ENCODE results near the gene CTNNA3.
A peak's percentile ranks its signal among the peaks of the same experiment; 100 is the strongest.

The CTNNA3 gene

GRCh38 chr10:66246177-66246576, 1449.8 kb downstream of the CTNNA3 start:
- DNase-seq, result no peak

GRCh38 chr10:66244953-66245352, 1451.0 kb downstream of the CTNNA3 start:
- DNase-seq, result no peak

- no peak for DNase-seq
Measured at GRCh38 chr10:66242885-66243284, 1453.1 kb downstream of the CTNNA3 start.

- DNase-seq, result no peak
Measured at GRCh38 chr10:66239062-66239461, 1456.9 kb downstream of the CTNNA3 start.

- no peak for DNase-seq
Measured at GRCh38 chr10:66238343-66238742, 1457.7 kb downstream of the CTNNA3 start.

- no peak for DNase-seq
Measured at GRCh38 chr10:66234872-66235271, 1461.1 kb downstream of the CTNNA3 start.

GRCh38 chr10:66228887-66229286, 1467.1 kb downstream of the CTNNA3 start:
- DNase-seq, result no peak

GRCh38 chr10:66223656-66224055, 1472.3 kb downstream of the CTNNA3 start:
- DNase-seq, result no peak

GRCh38 chr10:66222462-66223046, 1473.4 kb downstream of the CTNNA3 start:
- DNase-seq, result no peak

GRCh38 chr10:66218981-66219587, 1476.9 kb downstream of the CTNNA3 start:
- no peak for DNase-seq

GRCh38 chr10:66218289-66218688, 1477.7 kb downstream of the CTNNA3 start:
- no peak for DNase-seq

GRCh38 chr10:66215920-66216319, 1480.1 kb downstream of the CTNNA3 start:
- no peak for DNase-seq

GRCh38 chr10:66214721-66215404, 1481.1 kb downstream of the CTNNA3 start:
- DNase-seq, result no peak

GRCh38 chr10:66209025-66209424, 1487.0 kb downstream of the CTNNA3 start:
- DNase-seq, result no peak

- no peak for DNase-seq
Measured at GRCh38 chr10:66204838-66205237, 1491.2 kb downstream of the CTNNA3 start.

- no peak for DNase-seq
Measured at GRCh38 chr10:66202101-66202500, 1493.9 kb downstream of the CTNNA3 start.

GRCh38 chr10:66192162-66192831, 1503.7 kb downstream of the CTNNA3 start:
- DNase-seq, result no peak

GRCh38 chr10:66190413-66190812, 1505.6 kb downstream of the CTNNA3 start:
- DNase-seq, result no peak

GRCh38 chr10:66189271-66189670, 1506.7 kb downstream of the CTNNA3 start:
- no peak for DNase-seq

- DNase-seq, result no peak
Measured at GRCh38 chr10:66187053-66187733, 1508.8 kb downstream of the CTNNA3 start.

- DNase-seq, result no peak
Measured at GRCh38 chr10:66183028-66183427, 1513.0 kb downstream of the CTNNA3 start.

GRCh38 chr10:66180581-66181318, 1515.2 kb downstream of the CTNNA3 start:
- peak; percentile 42 for DNase-seq

- DNase-seq, result no peak
Measured at GRCh38 chr10:66180021-66180420, 1516.0 kb downstream of the CTNNA3 start.

Measured in CD4-positive, alpha-beta T cell treated with Interleukin-12 subunit alpha and Interleukin-12 subunit beta, for 1 hour (primary cell).